A549 (cell line): ENCODE data around the gene GNAT2. TPM values are rescaled to one million over a fixed set of nuclear protein-coding genes. Genes with fewer than 3 reads are reported as not detected.

Experiments used
- ATAC-seq, 2 experiments: fragments of 200-7000 bp in 1 of 2; fragments of >200 bp in 1 of 2; cut with Nextera tagmentation in 1 of 2; cut with Tn5 transposase in 1 of 2; 3 replicates each; pipeline versions ENCODE4 v1.8.0 to v1.9.1; 2018 to 2020; ENCODE audit warnings: mild to moderate bottlenecking in 1 of 2, moderate library complexity in 1 of 2
- CTCF ChIA-PET: fragments of 300-600 bp; sonication (Branson Sonifier 250); formaldehyde crosslinking; extraction: SDS; loops from one replicate; lab custom pipeline; 2021; ENCODE audit warnings: antibody characterized with exemption, inconsistent platforms; lab: Yijun Ruan, JAX
- POLR2A ChIA-PET: fragments of 350-600 bp; formaldehyde crosslinking; extraction: SDS; loops from one replicate; lab custom pipeline; 2021; ENCODE audit warnings: antibody characterized with exemption, inconsistent platforms; lab: Yijun Ruan, JAX
- DNase-seq, 2 experiments: peaks; one replicate each; pipeline versions ENCODE4 v3.0.0 to v3.0.0-alpha.2; 2011 to 2016; ENCODE audit warnings: low read depth in 1 of 2, low spot score in 1 of 2
- FAIRE-seq: peaks from 2 replicates; lab custom pipeline; 2011; peaks lifted over from hg19 to GRCh38; lab: Jason Lieb, UNC
- H3K27ac ChIP-seq, 2 experiments: fragments of >200 bp; sonication (Bioruptor Twin); formaldehyde crosslinking; 3 replicates each; pipeline ENCODE4 v1.5.1; 2016 to 2017
- H3K4me1 ChIP-seq: fragments of >200 bp; sonication (Bioruptor Twin); formaldehyde crosslinking; 3 replicates; pipeline ENCODE4 v1.6.1; 2016
- H3K4me2 ChIP-seq: fragments of >200 bp; sonication (Bioruptor Twin); formaldehyde crosslinking; 3 replicates; pipeline ENCODE4 v1.6.1; 2016
- H3K4me3 ChIP-seq: fragments of >200 bp; sonication (Bioruptor Twin); formaldehyde crosslinking; 3 replicates; pipeline ENCODE4 v1.5.1; 2016
- H3K9me3 ChIP-seq: fragments of >200 bp; sonication (Bioruptor Twin); formaldehyde crosslinking; 3 replicates; pipeline ENCODE4 v1.6.1; 2016
- ATOH8 ChIP-seq: fragments of 250-450 bp; sonication (Bioruptor Pico); IDR thresholded peaks from 2 replicates; pipeline ENCODE4 v1.5.0; 2020; ENCODE audit warnings: low read depth, mild to moderate bottlenecking, moderate library complexity
- BHLHE40 ChIP-seq: IDR thresholded peaks from 2 replicates; pipeline ENCODE4 v1.6.1; 2012; ENCODE audit warnings: low read depth, low read length, inconsistent platforms
- CBX8 ChIP-seq: fragments of 200-600 bp; sonication (generic); IDR thresholded peaks from 2 replicates; pipeline ENCODE4 v1.6.1; 2016
- CEBPB ChIP-seq, 2 experiments: fragments of >200 bp in 1 of 2; sonication (Bioruptor Twin) in 1 of 2; formaldehyde crosslinking in 1 of 2; IDR thresholded peaks; 2 replicates each; pipeline ENCODE4 v1.6.1; 2012 to 2016
- EHMT2 ChIP-seq: fragments of 200-600 bp; sonication (generic); IDR thresholded peaks from 2 replicates; pipeline ENCODE4 v1.6.1; 2016; ENCODE audit warnings: antibody characterized with exemption, low read depth, mild to moderate bottlenecking, moderate library complexity
- EP300 ChIP-seq, 2 experiments: fragments of >200 bp; sonication (Bioruptor Twin); formaldehyde crosslinking; IDR thresholded peaks; 2 replicates in 1 of 2; 3 replicates in 1 of 2; pipeline ENCODE4 v1.6.1; 2016 to 2017
- ESRRA ChIP-seq: fragments of 150-350 bp; IDR thresholded peaks from 2 replicates; pipeline ENCODE4 v1.6.1; 2014; ENCODE audit warnings: mild to moderate bottlenecking, low read length, borderline replicate concordance
- FOSB ChIP-seq: fragments of 250-450 bp; sonication (Bioruptor Pico); IDR thresholded peaks from 2 replicates; pipeline ENCODE4 v1.5.0; 2020; ENCODE audit warnings: mild to moderate bottlenecking, moderate library complexity
- FOSL2 ChIP-seq, 2 experiments: fragments of 450-650 bp in 1 of 2; fragments of >200 bp in 1 of 2; sonication (Bioruptor Twin) in 1 of 2; formaldehyde crosslinking; IDR thresholded peaks; 2 replicates each; pipeline versions ENCODE4 v1.5.0 to v1.6.1; 2016 to 2020; ENCODE audit warnings: mild to moderate bottlenecking in 1 of 2, moderate library complexity in 1 of 2
- FOXS1 ChIP-seq: fragments of 250-450 bp; sonication (Bioruptor Pico); IDR thresholded peaks from 2 replicates; pipeline ENCODE4 v1.5.0; 2020; ENCODE audit warnings: mild to moderate bottlenecking, moderate library complexity
- HDAC2 ChIP-seq: fragments of 200-600 bp; sonication (generic); IDR thresholded peaks from 2 replicates; pipeline ENCODE4 v1.6.1; 2016
- JUN ChIP-seq, 2 experiments: fragments of >200 bp; sonication (Bioruptor Twin); formaldehyde crosslinking; IDR thresholded peaks; 2 replicates in 1 of 2; 3 replicates in 1 of 2; pipeline ENCODE4 v1.6.1; 2016 to 2017
- JUNB ChIP-seq: fragments of >200 bp; sonication (Bioruptor Twin); formaldehyde crosslinking; IDR thresholded peaks from 2 replicates; pipeline ENCODE4 v1.6.1; 2016
- KDM1A ChIP-seq: fragments of 200-600 bp; sonication (generic); IDR thresholded peaks from 2 replicates; pipeline ENCODE4 v1.6.1; 2016; ENCODE audit warnings: low read depth, mild to moderate bottlenecking
- MAZ ChIP-seq: fragments of 150-350 bp; IDR thresholded peaks from 2 replicates; pipeline ENCODE4 v1.6.1; 2014; ENCODE audit warnings: antibody characterized with exemption, low read depth, low read length, borderline replicate concordance
- POLR2AphosphoS2 ChIP-seq: conservative IDR thresholded peaks from 2 replicates; pipeline ENCODE4 v1.6.1; 2012; ENCODE audit warnings: low read length, improper control_type of control experiment, inconsistent platforms
- RAD21 ChIP-seq, 2 experiments: fragments of >200 bp in 1 of 2; sonication (Bioruptor Twin) in 1 of 2; formaldehyde crosslinking in 1 of 2; IDR thresholded peaks in 1 of 2; conservative IDR thresholded peaks in 1 of 2; 2 replicates in 1 of 2; 3 replicates in 1 of 2; pipeline ENCODE4 v1.6.1; 2012 to 2018; ENCODE audit warnings: inconsistent platforms in 1 of 2
- RARB ChIP-seq: fragments of 250-450 bp; sonication (Bioruptor Pico); IDR thresholded peaks from 2 replicates; pipeline ENCODE4 v1.8.0; 2021; ENCODE audit warnings: mild to moderate bottlenecking, moderate library complexity
- REST ChIP-seq: fragments of 200-600 bp; sonication (generic); IDR thresholded peaks from 2 replicates; pipeline ENCODE4 v1.6.1; 2016; ENCODE audit warnings: antibody characterized with exemption, mild to moderate bottlenecking, moderate library complexity
- RNF2 ChIP-seq: fragments of 200-600 bp; sonication (generic); IDR thresholded peaks from 2 replicates; pipeline ENCODE4 v1.6.1; 2016; ENCODE audit warnings: low read depth, mild to moderate bottlenecking, antibody characterized with exemption, moderate library complexity, borderline replicate concordance
- SMC3 ChIP-seq: fragments of >200 bp; sonication (Bioruptor Twin); formaldehyde crosslinking; IDR thresholded peaks from 3 replicates; pipeline ENCODE4 v1.6.1; 2018; ENCODE audit warnings: inconsistent platforms
- ZSCAN20 ChIP-seq: fragments of 250-450 bp; sonication (Bioruptor Pico); IDR thresholded peaks from 2 replicates; pipeline ENCODE4 v1.8.0; 2022; ENCODE audit warnings: mild to moderate bottlenecking, moderate library complexity
- WGBS: methylation state at CpG from one replicate; pipeline ENCODE4 v1.1.6; 2017; ENCODE audit errors: missing lambda C conversion rate; 5-methylcytosine and 5-hydroxymethylcytosine counted together
- polyA plus RNA-seq, 4 experiments: library from polyadenylated mRNA; depleted of rRNA in 3 of 4; stranded (reverse); fragments of >200 nt; fragmentation: RNase III in 1 of 4; extraction: RNeasy Plus Mini Kit Qiagen cat#74134 plus additional on column Dnase treatment in 1 of 4; gene quantifications; 2 replicates in 3 of 4; 3 replicates in 1 of 4; pipeline ENCODE4 v1.2.3, GENCODE V29; 2011 to 2017

Gene GNAT2
- polyA plus RNA-seq, 2 of the 4 experiments (the other 2 are of a cell fraction) = 0.16 to 0.25 TPM

- Histone ChIP-seq H3K4me2 (no peak overlapping the region), H3K27ac (no peak overlapping the region), H3K4me3 (no peak overlapping the region), H3K4me1 (peaks cover 22% of the 10 kb centered on the region)
- DNase-seq (no peak), FAIRE-seq (no peak)
- POLR2A ChIA-PET = no interaction called here
- CTCF ChIA-PET = interaction anchor here (1.0 to 2.1 kb wide), 5 partner anchors 17 to 71 kb away, joined by 3 to 6 read pairs (median 4); no protein-coding TSS in a partner anchor
- 76% methylated on average over 3 of the region's 3 CpGs for WGBS
- no peak for TF ChIP-seq ATOH8
- TF ChIP-seq EP300 (IDR thresholded peaks at IDR 0.05) = no peak
- TF ChIP-seq JUNB = no peak
- TF ChIP-seq FOXS1 (CRISPR knock-in tag) = no peak
- no peak for TF ChIP-seq REST
- TF ChIP-seq KDM1A = no peak
- TF ChIP-seq ZSCAN20 (CRISPR knock-in tag) = no peak
- TF ChIP-seq, all 56 proteins: peak for 0
- H3K9me3 ChIP-seq = no peaks in the 10 kb centered on the region
- ATAC-seq = no peak
These were observed 3.0 kb downstream of the GNAT2 start for GRCh38 chr1:109616391-109616790.

GRCh38 chr1:109615879-109616278 is 3.5 kb downstream of the GNAT2 start:
- no peak overlapping the region for H3K4me2 ChIP-seq
- WGBS = 90% methylated on average over 3 of the region's 3 CpGs
- no peak for FAIRE-seq
- no peak overlapping the region for H3K27ac ChIP-seq
- no peak for TF ChIP-seq BHLHE40
- TF ChIP-seq EHMT2 = no peak
- no peak for TF ChIP-seq ZSCAN20 (CRISPR knock-in tag)
- no peak for TF ChIP-seq CBX8
- no peak for TF ChIP-seq HDAC2
- no peak for TF ChIP-seq SMC3
- TF ChIP-seq JUN (IDR thresholded peaks at IDR 0.05) = no peak
- no peak for TF ChIP-seq MAZ
- TF ChIP-seq ESRRA = no peak
- TF ChIP-seq RARB (CRISPR knock-in tag) = no peak
- no peak for TF ChIP-seq POLR2AphosphoS2
- TF ChIP-seq RAD21 (conservative IDR thresholded peaks at IDR 0.05 in 1 of 2, IDR thresholded peaks at IDR 0.05 in 1 of 2) = no peak
- no peak for TF ChIP-seq FOSB (CRISPR knock-in tag)
- no peak for TF ChIP-seq CEBPB (IDR thresholded peaks at IDR 0.05)
- TF ChIP-seq FOSL2 (IDR thresholded peaks at IDR 0.05) = no peak
- no peak for TF ChIP-seq FOSL2 (CRISPR knock-in tag; IDR thresholded peaks at IDR 0.05)
- no peak for TF ChIP-seq RNF2
- no peak for TF ChIP-seq JUNB
- TF ChIP-seq, all 56 proteins: peak for 0
- ChIA-PET POLR2A (interaction anchor here (0.9 kb wide), 1 partner anchor 68 kb away, joined by 3 read pairs; the partner anchor contains the start of gene GNAI3), CTCF (interaction anchor here (0.8 to 2.1 kb wide), 4 partner anchors 14 to 70 kb away, joined by 3 to 6 read pairs (median 4); no protein-coding TSS in a partner anchor)
- ATAC-seq (no peak), DNase-seq (no peak)
- no peaks in the 10 kb centered on the region for H3K9me3 ChIP-seq
- H3K4me1 ChIP-seq = peaks cover 23% of the 10 kb centered on the region
- H3K4me3 ChIP-seq = no peak overlapping the region
